Astrocyte of the cerebellum (primary cell): ENCODE results near the gene PTDSS2.

Source experiments
- DNase-seq: peaks from one replicate; pipeline ENCODE4 v3.0.0-alpha.2; 2011; ENCODE audit warnings: low read depth
- H3K4me3 ChIP-seq: 2 replicates; pipeline ENCODE4 v1.5.1; 2011; ENCODE audit warnings: mild to moderate bottlenecking, low read depth, low read length, moderate library complexity
- CTCF ChIP-seq: IDR thresholded peaks from 2 replicates; pipeline ENCODE4 v1.5.1; 2012; ENCODE audit warnings: low read length, low read depth, moderate library complexity, mild to moderate bottlenecking; ENCODE audit errors: missing control alignments
- in situ Hi-C: cut with HindIII; loops from 2 replicates; pipeline ENCODE4 v1.10.0; 2017; ENCODE audit warnings: low sequenced_read_pairs

The PTDSS2 gene

GRCh38 chr11:405954-406795 is 43.9 kb upstream of the PTDSS2 start:
- no peak for DNase-seq
- in situ Hi-C loops: no loop called here
- no peak for TF ChIP-seq CTCF
- H3K4me3 ChIP-seq: peak overlapping the region; percentile 51

- peak; percentile 22 for DNase-seq
Measured at GRCh38 chr11:406796-407650, 43.1 kb upstream of the PTDSS2 start.

GRCh38 chr11:407651-408123 is 42.4 kb upstream of the PTDSS2 start:
- no peak for TF ChIP-seq CTCF
- no peak overlapping the region for H3K4me3 ChIP-seq
- DNase-seq: no peak
- in situ Hi-C loops: no loop called here

More at GRCh38 chr11:406796-407650, 43.1 kb upstream of the PTDSS2 start:
- in situ Hi-C loops: no loop called here
- no peak for TF ChIP-seq CTCF
- H3K4me3 ChIP-seq: peak overlapping the region; percentile 51

- in situ Hi-C loops: no loop called here
- no peak for TF ChIP-seq CTCF
- H3K4me3 ChIP-seq: no peak overlapping the region
- DNase-seq: no peak
Measured at GRCh38 chr11:408154-409007, 41.7 kb upstream of the PTDSS2 start.

DNA sequence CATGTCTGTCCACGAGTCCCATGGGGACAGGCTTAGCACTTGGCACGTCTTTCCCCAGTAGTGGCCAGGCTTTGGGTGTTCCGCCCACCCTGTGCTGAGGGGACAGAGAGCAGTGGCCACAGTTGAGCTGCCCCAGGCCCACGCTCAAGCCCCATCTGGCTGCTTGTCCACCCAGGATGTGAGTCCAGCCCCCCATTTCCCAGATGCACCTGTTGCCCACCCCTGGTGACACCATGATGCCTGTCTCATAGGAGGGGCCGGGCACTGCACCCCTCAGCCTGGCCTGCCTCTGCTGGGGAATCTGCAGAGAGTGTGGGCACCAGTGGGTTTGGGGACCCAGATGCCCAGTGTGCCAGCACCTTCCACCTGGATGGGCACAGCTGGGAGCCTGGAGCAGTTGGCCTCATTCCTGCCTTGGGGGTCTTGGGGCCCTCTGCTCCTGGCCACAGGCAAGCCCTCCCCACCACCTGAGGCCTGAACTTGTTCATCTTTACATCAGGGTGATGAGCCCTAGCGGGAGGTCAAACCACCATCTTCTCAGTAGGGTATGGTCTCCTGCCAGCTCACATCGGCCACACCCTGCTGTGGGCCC is 41.0 kb upstream of the PTDSS2 start:
- no peak for TF ChIP-seq CTCF
- in situ Hi-C loops: no loop called here
- DNase-seq: no peak
- no peak overlapping the region for H3K4me3 ChIP-seq
